Panc1 (cell line): ENCODE results near the gene ATP5ME.

ENCODE experiments used
- POLR2AphosphoS5 ChIP-seq: IDR thresholded peaks from 2 replicates; pipeline ENCODE4 v1.6.1; 2012; ENCODE audit warnings: mild to moderate bottlenecking, low read depth, low read length, moderate library complexity
- TF ChIP-seq, protein P1 (sequence below): fragments of 450-650 bp; IDR thresholded peaks from 2 replicates; pipeline ENCODE4 v1.5.1; 2017; ENCODE audit warnings: mild to moderate bottlenecking
- TF ChIP-seq, protein P2 (sequence below), 2 experiments: IDR thresholded peaks; 2 replicates each; pipeline ENCODE4 v1.6.1; 2011 to 2012; ENCODE audit warnings: low read depth in 2 of 2, control low read depth in 1 of 2, low read length in 1 of 2, mild to moderate bottlenecking in 1 of 2, moderate library complexity in 1 of 2; ENCODE audit not compliant: insufficient read depth in 1 of 2

DNA sequence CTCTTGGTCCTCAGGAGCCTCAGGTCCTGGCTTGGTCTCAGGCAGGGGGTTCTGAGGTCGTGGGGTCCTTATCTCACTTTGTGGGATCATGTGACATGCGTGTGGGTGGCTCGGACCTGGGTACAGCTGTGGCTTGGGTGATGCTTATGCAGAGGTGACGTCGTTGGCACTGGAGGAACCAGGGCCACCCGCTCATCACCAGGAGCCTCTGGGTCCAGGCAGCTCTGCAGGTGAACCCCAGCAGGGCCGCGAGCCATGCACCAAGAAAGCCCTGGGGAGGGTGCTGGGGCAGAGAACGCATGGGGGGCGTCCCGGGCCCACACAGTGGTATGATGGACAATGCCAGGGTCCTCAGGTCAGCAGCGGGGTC is 8.7 kb downstream of the ATP5ME start:
- no peak for TF ChIP-seq POLR2AphosphoS5
- TF ChIP-seq, protein P1, sequence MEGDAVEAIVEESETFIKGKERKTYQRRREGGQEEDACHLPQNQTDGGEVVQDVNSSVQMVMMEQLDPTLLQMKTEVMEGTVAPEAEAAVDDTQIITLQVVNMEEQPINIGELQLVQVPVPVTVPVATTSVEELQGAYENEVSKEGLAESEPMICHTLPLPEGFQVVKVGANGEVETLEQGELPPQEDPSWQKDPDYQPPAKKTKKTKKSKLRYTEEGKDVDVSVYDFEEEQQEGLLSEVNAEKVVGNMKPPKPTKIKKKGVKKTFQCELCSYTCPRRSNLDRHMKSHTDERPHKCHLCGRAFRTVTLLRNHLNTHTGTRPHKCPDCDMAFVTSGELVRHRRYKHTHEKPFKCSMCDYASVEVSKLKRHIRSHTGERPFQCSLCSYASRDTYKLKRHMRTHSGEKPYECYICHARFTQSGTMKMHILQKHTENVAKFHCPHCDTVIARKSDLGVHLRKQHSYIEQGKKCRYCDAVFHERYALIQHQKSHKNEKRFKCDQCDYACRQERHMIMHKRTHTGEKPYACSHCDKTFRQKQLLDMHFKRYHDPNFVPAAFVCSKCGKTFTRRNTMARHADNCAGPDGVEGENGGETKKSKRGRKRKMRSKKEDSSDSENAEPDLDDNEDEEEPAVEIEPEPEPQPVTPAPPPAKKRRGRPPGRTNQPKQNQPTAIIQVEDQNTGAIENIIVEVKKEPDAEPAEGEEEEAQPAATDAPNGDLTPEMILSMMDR = no peak
- TF ChIP-seq, protein P2, sequence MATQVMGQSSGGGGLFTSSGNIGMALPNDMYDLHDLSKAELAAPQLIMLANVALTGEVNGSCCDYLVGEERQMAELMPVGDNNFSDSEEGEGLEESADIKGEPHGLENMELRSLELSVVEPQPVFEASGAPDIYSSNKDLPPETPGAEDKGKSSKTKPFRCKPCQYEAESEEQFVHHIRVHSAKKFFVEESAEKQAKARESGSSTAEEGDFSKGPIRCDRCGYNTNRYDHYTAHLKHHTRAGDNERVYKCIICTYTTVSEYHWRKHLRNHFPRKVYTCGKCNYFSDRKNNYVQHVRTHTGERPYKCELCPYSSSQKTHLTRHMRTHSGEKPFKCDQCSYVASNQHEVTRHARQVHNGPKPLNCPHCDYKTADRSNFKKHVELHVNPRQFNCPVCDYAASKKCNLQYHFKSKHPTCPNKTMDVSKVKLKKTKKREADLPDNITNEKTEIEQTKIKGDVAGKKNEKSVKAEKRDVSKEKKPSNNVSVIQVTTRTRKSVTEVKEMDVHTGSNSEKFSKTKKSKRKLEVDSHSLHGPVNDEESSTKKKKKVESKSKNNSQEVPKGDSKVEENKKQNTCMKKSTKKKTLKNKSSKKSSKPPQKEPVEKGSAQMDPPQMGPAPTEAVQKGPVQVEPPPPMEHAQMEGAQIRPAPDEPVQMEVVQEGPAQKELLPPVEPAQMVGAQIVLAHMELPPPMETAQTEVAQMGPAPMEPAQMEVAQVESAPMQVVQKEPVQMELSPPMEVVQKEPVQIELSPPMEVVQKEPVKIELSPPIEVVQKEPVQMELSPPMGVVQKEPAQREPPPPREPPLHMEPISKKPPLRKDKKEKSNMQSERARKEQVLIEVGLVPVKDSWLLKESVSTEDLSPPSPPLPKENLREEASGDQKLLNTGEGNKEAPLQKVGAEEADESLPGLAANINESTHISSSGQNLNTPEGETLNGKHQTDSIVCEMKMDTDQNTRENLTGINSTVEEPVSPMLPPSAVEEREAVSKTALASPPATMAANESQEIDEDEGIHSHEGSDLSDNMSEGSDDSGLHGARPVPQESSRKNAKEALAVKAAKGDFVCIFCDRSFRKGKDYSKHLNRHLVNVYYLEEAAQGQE (IDR thresholded peaks at IDR 0.05; ENCODE audit: insufficient read depth in 1 of 2, low read depth in 2 of 2, low read length in 1 of 2) = no peak
